Forelimb muscle (tissue), 1 donor: ENCODE results near the gene UCN2. TPM values are rescaled to one million over a fixed set of nuclear protein-coding genes. Genes with fewer than 3 reads are reported as not detected.

Experiments used
- DNase-seq: peaks from one replicate; pipeline ENCODE4 v3.0.0-alpha.2; 2013; ENCODE audit warnings: low read depth
- polyA plus RNA-seq: library from polyadenylated mRNA; unstranded; fragments of 120-200 nt; gene quantifications from one replicate; pipeline ENCODE4 v1.2.1, GENCODE V29; 2013; ENCODE audit not compliant: insufficient read length

UCN2 gene
- polyA plus RNA-seq = 0.19 TPM

- DNase-seq = no peak
These were observed at the start of gene UCN2 for GRCh38 chr3:48563382-48563918. Gene UCN2, minus strand, starts transcription at chr3:48563781. Its CDS starts 657 bp downstream, at chr3:48563124.

- no peak for DNase-seq
These were observed 48.7 kb upstream of the UCN2 start for GRCh38 chr3:48612309-48612708.

GRCh38 chr3:48609088-48610005, 45.8 kb upstream of the UCN2 start, which contains the start of gene UQCRC1:
Gene UQCRC1, minus strand, starts transcription at chr3:48609646. Its CDS starts 26 bp downstream, at chr3:48609620.
- DNase-seq = peak; percentile 80

GRCh38 chr3:48607519-48607918, 43.9 kb upstream of the UCN2 start:
- DNase-seq = no peak

GRCh38 chr3:48601622-48601994, 38.0 kb upstream of the UCN2 start:
- DNase-seq = no peak

- DNase-seq = no peak
These were observed 37.4 kb upstream of the UCN2 start for GRCh38 chr3:48600711-48601621.

GRCh38 chr3:48599509-48600285, 36.1 kb upstream of the UCN2 start:
- no peak for DNase-seq

- DNase-seq = no peak
These were observed 35.5 kb upstream of the UCN2 start for GRCh38 chr3:48599077-48599501.

- DNase-seq = no peak
These were observed 34.9 kb upstream of the UCN2 start for GRCh38 chr3:48598323-48599076.

GRCh38 chr3:48597408-48597800, 33.8 kb upstream of the UCN2 start:
- no peak for DNase-seq

GRCh38 chr3:48596676-48597407, 33.3 kb upstream of the UCN2 start:
- DNase-seq = no peak

GRCh38 chr3:48596157-48596556, 32.6 kb upstream of the UCN2 start:
- DNase-seq = no peak

GRCh38 chr3:48595526-48596121, 32.0 kb upstream of the UCN2 start:
- no peak for DNase-seq

- no peak for DNase-seq
These were observed 31.5 kb upstream of the UCN2 start, which contains the start of gene COL7A1 for GRCh38 chr3:48595075-48595525. Gene COL7A1, minus strand, starts transcription at chr3:48595329. Its CDS starts 170 bp downstream, at chr3:48595159.

- no peak for DNase-seq
These were observed 31.0 kb upstream of the UCN2 start for GRCh38 chr3:48594417-48595049.

GRCh38 chr3:48593337-48593736, 29.8 kb upstream of the UCN2 start:
- DNase-seq = no peak

- no peak for DNase-seq
These were observed 29.0 kb upstream of the UCN2 start for GRCh38 chr3:48592519-48593087.

- DNase-seq = no peak
These were observed 28.4 kb upstream of the UCN2 start for GRCh38 chr3:48591886-48592518.
